T-cell (primary cell): ENCODE measurements around the gene ZBTB37. TPM values are rescaled to one million over a fixed set of nuclear protein-coding genes. Genes with fewer than 3 reads are reported as not detected.

Source experiments
- ATAC-seq, 4 experiments: fragments of 200-7000 bp in 3 of 4; fragments of 150-1000 bp in 1 of 4; cut with Tn5 transposase; replicated peaks in 1 of 4; 1 replicate in 3 of 4; 2 replicates in 1 of 4; pipeline ENCODE4 v1.10.0; 2021; ENCODE audit warnings: moderate library complexity in 3 of 4, mild to moderate bottlenecking in 2 of 4, moderate number of reproducible peaks in 1 of 4
- CTCF ChIA-PET, 2 donors: fragments of 300-600 bp; sonication (Branson Sonifier 250); formaldehyde crosslinking; loops; one replicate each; lab custom pipeline; 2022; ENCODE audit warnings: antibody characterized with exemption in 2 of 2; lab: Charles Lee
- POLR2A ChIA-PET, 2 donors: fragments of 300-600 bp; sonication (Branson Sonifier 250); formaldehyde crosslinking; loops; one replicate each; lab custom pipeline; 2022; ENCODE audit warnings: antibody characterized with exemption in 2 of 2; lab: Charles Lee
- DNase-seq, 35 experiments: peaks; one replicate each; pipeline versions ENCODE4 v3.0.0 to v3.0.0-alpha.2; 2013 to 2023
- H3K27ac ChIP-seq: one replicate; pipeline ENCODE4 v1.5.1; 2013; ENCODE audit warnings: low read length
- H3K27me3 ChIP-seq, 2 experiments: replicated peaks in 1 of 2; 1 replicate in 1 of 2; 2 replicates in 1 of 2; pipeline versions ENCODE4 v1.6.1 to v1.7.0; 2013; ENCODE audit warnings: low read length in 1 of 2, mixed read lengths in 1 of 2; ENCODE audit not compliant: control insufficient read depth in 2 of 2, insufficient read depth in 2 of 2; ENCODE audit errors: extremely low read depth in 1 of 2
- H3K36me3 ChIP-seq, 2 donors: 1 replicate in 1 of 2; 2 replicates in 1 of 2; pipeline versions ENCODE4 v1.6.1 to v1.7.0; 2013; ENCODE audit warnings: low read length in 1 of 2; ENCODE audit not compliant: control insufficient read depth in 2 of 2, insufficient read depth in 1 of 2; ENCODE audit errors: extremely low read depth in 1 of 2
- H3K4me1 ChIP-seq, 2 experiments: 1 replicate in 1 of 2; 2 replicates in 1 of 2; pipeline versions ENCODE4 v1.6.1 to v1.7.0; 2013; ENCODE audit warnings: low read length in 2 of 2, mixed read lengths in 1 of 2; ENCODE audit not compliant: insufficient read depth in 2 of 2, control insufficient read depth in 1 of 2; ENCODE audit errors: extremely low read depth in 1 of 2
- H3K4me3 ChIP-seq, 2 donors: 1 replicate in 1 of 2; 2 replicates in 1 of 2; pipeline versions ENCODE4 v1.5.1 to v1.7.0; 2013; ENCODE audit warnings: mild to moderate bottlenecking in 2 of 2, low read length in 1 of 2, moderate library complexity in 1 of 2; ENCODE audit not compliant: control insufficient read depth in 1 of 2; ENCODE audit errors: extremely low read depth in 1 of 2
- H3K9me3 ChIP-seq: 2 replicates; pipeline ENCODE4 v1.7.0; 2013
- H3K27ac Mint-ChIP-seq, 2 donors: one replicate each; pipeline ENCODE4 v1.8.0; 2020 to 2021; ENCODE audit warnings: mild to moderate bottlenecking in 2 of 2, mixed read lengths in 2 of 2
- H3K27me3 Mint-ChIP-seq, 2 donors: one replicate each; pipeline ENCODE4 v1.8.0; 2021 to 2022; ENCODE audit warnings: mixed read lengths in 2 of 2
- H3K36me3 Mint-ChIP-seq: one replicate; pipeline ENCODE4 v1.8.0; 2021; ENCODE audit warnings: mixed read lengths
- H3K4me1 Mint-ChIP-seq, 3 donors: one replicate each; pipeline ENCODE4 v1.8.0; 2020 to 2022; ENCODE audit warnings: mixed read lengths in 3 of 3, mild to moderate bottlenecking in 1 of 3
- H3K4me3 Mint-ChIP-seq, 3 donors: one replicate each; pipeline ENCODE4 v1.8.0; 2020 to 2022; ENCODE audit warnings: mild to moderate bottlenecking in 3 of 3, mixed read lengths in 3 of 3, moderate library complexity in 3 of 3
- H3K9me3 Mint-ChIP-seq, 3 donors: one replicate each; pipeline ENCODE4 v1.8.0; 2020 to 2022; ENCODE audit warnings: mixed read lengths in 3 of 3
- WGBS: methylation state at CpG from one replicate; pipeline ENCODE4 v1.1.5; 2013; ENCODE audit warnings: missing lambda C conversion rate; ENCODE audit not compliant: insufficient coverage; 5-methylcytosine and 5-hydroxymethylcytosine counted together
- total RNA-seq, 35 experiments: library from RNA in 6 of 35; stranded (reverse) in 6 of 35; fragments of 120-200 nt in 1 of 35; gene quantifications; one replicate each; pipeline versions ENCODE4 v1.2.1 to v1.2.4 and lab custom pipeline; 2013 to 2026

Gene ZBTB37
- total RNA-seq, 5 donors from 2014 or later (not counting 1 experiment from before 2014, with no cell fraction given): 17.6 to 24.7 (median 22.4) TPM

GRCh38 chr1:173867753-173868265 lies 371 bp upstream of the ZBTB37 start, which contains the start of gene GAS5:
GAS5 (minus strand) TSS chr1:173867989.
- H3K27me3 ChIP-seq: no peaks in the 10 kb centered on the region
- Mint-ChIP-seq H3K27ac (peak within 1 kb of the TSS; percentile 97 to 98), H3K9me3 (no peaks in the 10 kb centered on the region), H3K4me3 (peak within 1 kb of the TSS; percentile 92 to 96 (median 95)), H3K27me3 (no peaks in the 10 kb centered on the region), H3K36me3 (peaks cover 39% of the 10 kb centered on the region), H3K4me1 (peaks cover 74 to 83% (median 77%) of the 10 kb centered on the region in 3 donors)
- ChIA-PET POLR2A (interaction anchor here in 1 of 2 donors (0.5 to 1.9 kb wide), 9 partner anchors 43 to 1829 kb away, joined by 3 to 10 read pairs (median 5); partner anchors contain the start of genes CENPL, DARS2, KLHL20 and SUCO), CTCF (interaction anchor here (1.0 kb wide), 2 partner anchors 44 to 438 kb away, joined by 3 to 4 read pairs; partner anchors contain the start of gene DARS2 (in 1 of the 2))
- H3K36me3 ChIP-seq: peaks cover 16 to 46% of the 10 kb centered on the region in 2 donors
- H3K4me1 ChIP-seq: peaks cover 24 to 48% of the 10 kb centered on the region in 2 experiments
- peak; percentile 82 to 83 (median 83) for ATAC-seq
- H3K27ac ChIP-seq: peak within 1 kb of the TSS; percentile 93
- DNase-seq: peak; percentile 96 to 100 (median 98)
- peak within 1 kb of the TSS; percentile 83 to 94 for H3K4me3 ChIP-seq
- 0% methylated on average over 6 of the region's 30 CpGs for WGBS
- no peaks in the 10 kb centered on the region for H3K9me3 ChIP-seq

GRCh38 chr1:173869021-173869359 lies 810 bp downstream of the ZBTB37 start:
- CTCF ChIA-PET: interaction anchor here (0.9 to 1.2 kb wide), 4 partner anchors 45 to 439 kb away, joined by 3 to 5 read pairs (median 4); partner anchors contain the start of gene DARS2 (in 1 of the 2)

GRCh38 chr1:173870252-173871075 lies 2.3 kb downstream of the ZBTB37 start:
- POLR2A ChIA-PET: interaction anchor here (0.6 to 0.8 kb wide), 4 partner anchors 106 to 1153 kb away, joined by 3 to 6 read pairs (median 5); no protein-coding TSS in a partner anchor
- Mint-ChIP-seq H3K36me3 (peaks cover 31% of the 10 kb centered on the region), H3K27ac (peak overlapping the region; percentile 87 to 88), H3K4me1 (peaks cover 64 to 70% (median 68%) of the 10 kb centered on the region in 3 donors), H3K4me3 (peak overlapping the region; percentile 56 to 92 (median 57)), H3K9me3 (no peaks in the 10 kb centered on the region), H3K27me3 (no peaks in the 10 kb centered on the region)
- 53% methylated on average over 11 of the region's 15 CpGs for WGBS
- no peak for ATAC-seq
- Histone ChIP-seq H3K27ac (peak overlapping the region; percentile 93), H3K4me1 (peaks cover 22 to 41% of the 10 kb centered on the region in 2 experiments), H3K9me3 (no peaks in the 10 kb centered on the region), H3K36me3 (peaks cover 8 to 29% of the 10 kb centered on the region in 2 donors), H3K27me3 (no peaks in the 10 kb centered on the region), H3K4me3 (peak overlapping the region in 1 of 2 donors; percentile 2)
- DNase-seq: peak in 23 of 35 experiments; percentile 7 to 62 (median 17)
- CTCF ChIA-PET: interaction anchor here in 1 of 2 donors (1.1 kb wide), 1 partner anchor 453 kb away, joined by 3 read pairs; no protein-coding TSS in a partner anchor

More at GRCh38 chr1:173869021-173869359, 810 bp downstream of the ZBTB37 start:
- H3K27ac ChIP-seq: peak overlapping the region; percentile 93
- no CpG with 5 or more reads among the region's 5 CpGs for WGBS
- Mint-ChIP-seq H3K9me3 (no peaks in the 10 kb centered on the region), H3K4me1 (peaks cover 75 to 82% (median 81%) of the 10 kb centered on the region in 3 donors), H3K36me3 (peaks cover 38% of the 10 kb centered on the region), H3K27ac (peak overlapping the region; percentile 97 to 98), H3K27me3 (no peaks in the 10 kb centered on the region), H3K4me3 (peak overlapping the region; percentile 92 to 96 (median 95))
- ATAC-seq: no peak
- DNase-seq: no peak
- H3K27me3 ChIP-seq: no peaks in the 10 kb centered on the region
- peaks cover 24 to 45% of the 10 kb centered on the region in 2 experiments for H3K4me1 ChIP-seq
- H3K4me3 ChIP-seq: peak overlapping the region; percentile 83 to 94
- POLR2A ChIA-PET: interaction anchor here (0.5 to 1.9 kb wide), 7 partner anchors 23 to 1336 kb away, joined by 3 to 10 read pairs (median 4); partner anchors contain the start of gene SUCO (in 1 of the 2)
- H3K9me3 ChIP-seq: no peaks in the 10 kb centered on the region
- H3K36me3 ChIP-seq: peaks cover 13 to 34% of the 10 kb centered on the region in 2 donors

- ATAC-seq (no peak), DNase-seq (no peak)
- H3K36me3 ChIP-seq: peaks cover 2 to 28% of the 10 kb centered on the region in 2 donors
- ChIA-PET CTCF (interaction anchor here in 1 of 2 donors (1.1 kb wide), 1 partner anchor 453 kb away, joined by 3 read pairs; no protein-coding TSS in a partner anchor), POLR2A (no interaction called here)
- no peaks in the 10 kb centered on the region for H3K27me3 Mint-ChIP-seq
- no peaks in the 10 kb centered on the region for H3K9me3 Mint-ChIP-seq
- no peaks in the 10 kb centered on the region for H3K9me3 ChIP-seq
- peak overlapping the region; percentile 87 to 88 for H3K27ac Mint-ChIP-seq
- no peaks in the 10 kb centered on the region for H3K27me3 ChIP-seq
- H3K36me3 Mint-ChIP-seq: peaks cover 30% of the 10 kb centered on the region
- no peak overlapping the region for H3K4me3 ChIP-seq
- H3K4me1 Mint-ChIP-seq: peaks cover 58 to 66% (median 63%) of the 10 kb centered on the region in 3 donors
- H3K27ac ChIP-seq: peak overlapping the region; percentile 93
- no CpG with 5 or more reads among the region's 5 CpGs for WGBS
- peaks cover 16 to 41% of the 10 kb centered on the region in 2 experiments for H3K4me1 ChIP-seq
- H3K4me3 Mint-ChIP-seq: peak overlapping the region in 2 of 3 donors; percentile 57 to 92
Measured at GRCh38 chr1:173871091-173871490, 2.9 kb downstream of the ZBTB37 start.

GRCh38 chr1:173871500-173871899 lies 3.3 kb downstream of the ZBTB37 start:
- Histone ChIP-seq H3K36me3 (peaks cover 2 to 25% of the 10 kb centered on the region in 2 donors), H3K27me3 (no peaks in the 10 kb centered on the region), H3K27ac (peak overlapping the region; percentile 93), H3K4me3 (no peak overlapping the region), H3K9me3 (no peaks in the 10 kb centered on the region), H3K4me1 (peaks cover 12 to 41% of the 10 kb centered on the region in 2 experiments)
- POLR2A ChIA-PET: no interaction called here
- no peaks in the 10 kb centered on the region for H3K27me3 Mint-ChIP-seq
- peaks cover 54 to 62% (median 59%) of the 10 kb centered on the region in 3 donors for H3K4me1 Mint-ChIP-seq
- peak overlapping the region; percentile 87 to 88 for H3K27ac Mint-ChIP-seq
- no CpG with 5 or more reads among the region's 2 CpGs for WGBS
- CTCF ChIA-PET: no interaction called here
- DNase-seq: no peak
- ATAC-seq: no peak
- no peaks in the 10 kb centered on the region for H3K9me3 Mint-ChIP-seq
- H3K36me3 Mint-ChIP-seq: peaks cover 29% of the 10 kb centered on the region
- peak overlapping the region in 2 of 3 donors; percentile 6 to 92 for H3K4me3 Mint-ChIP-seq

- no peaks in the 10 kb centered on the region for H3K9me3 Mint-ChIP-seq
- H3K4me3 ChIP-seq: no peak overlapping the region
- peaks cover 56% of the 10 kb centered on the region for H3K36me3 Mint-ChIP-seq
- H3K27ac Mint-ChIP-seq: no peak overlapping the region
- H3K9me3 ChIP-seq: no peaks in the 10 kb centered on the region
- no peaks in the 10 kb centered on the region for H3K27me3 Mint-ChIP-seq
- H3K27ac ChIP-seq: no peak overlapping the region
- H3K27me3 ChIP-seq: no peaks in the 10 kb centered on the region
- H3K4me1 Mint-ChIP-seq: peaks cover 16 to 22% (median 17%) of the 10 kb centered on the region in 3 donors
- H3K4me3 Mint-ChIP-seq: no peak overlapping the region
- POLR2A ChIA-PET: no interaction called here
- CTCF ChIA-PET: no interaction called here
- ATAC-seq: no peak
- WGBS: no CpG with 5 or more reads among the region's 5 CpGs
- peaks cover 2 to 37% of the 10 kb centered on the region in 2 donors for H3K36me3 ChIP-seq
- peaks cover 0 to 6% of the 10 kb centered on the region in 2 experiments for H3K4me1 ChIP-seq
- DNase-seq: no peak
Measured at GRCh38 chr1:173876732-173877131, 8.6 kb downstream of the ZBTB37 start.
